NK-92 treated with Interleukin-12 subunit alpha and Interleukin-12 subunit beta, amount 100 ng/mL, for 24 hours (cell line): ENCODE data around the gene FKBP1A.
A peak's percentile ranks its signal among the peaks of the same experiment; 100 is the strongest.
"Not testable (repeated sequence)": the region's sequence is repeated elsewhere in the genome, so short reads cannot be mapped to it uniquely, and the experiment has no call there.

Experiments
- DNase-seq: peaks from one replicate; lab custom pipeline; 2025; lab: John Stamatoyannopoulos, UW

Gene FKBP1A

GRCh38 chr20:1363522-1363921 lies 29.3 kb downstream of the FKBP1A start:
- DNase-seq: no peak

- DNase-seq: no peak
Measured at GRCh38 chr20:1362484-1362883, 30.4 kb downstream of the FKBP1A start.

GRCh38 chr20:1360094-1360846 lies 32.6 kb downstream of the FKBP1A start:
- no peak for DNase-seq

GRCh38 chr20:1357921-1358671 lies 34.8 kb downstream of the FKBP1A start:
- peak; percentile 45 for DNase-seq

- no peak for DNase-seq
Measured at GRCh38 chr20:1353956-1354355, 38.9 kb downstream of the FKBP1A start.

GRCh38 chr20:1346315-1346969 lies 46.4 kb downstream of the FKBP1A start:
- DNase-seq: no peak

- no peak for DNase-seq
Measured at GRCh38 chr20:1345756-1346093, 47.1 kb downstream of the FKBP1A start.

GRCh38 chr20:1345030-1345755 lies 47.7 kb downstream of the FKBP1A start:
- no peak for DNase-seq

GRCh38 chr20:1343446-1344124 lies 49.3 kb downstream of the FKBP1A start:
- not testable (repeated sequence) for DNase-seq

- DNase-seq: no peak
Measured at GRCh38 chr20:1341561-1342265, 51.1 kb downstream of the FKBP1A start.

- no peak for DNase-seq
Measured at GRCh38 chr20:1338801-1339200, 54.1 kb downstream of the FKBP1A start.

- DNase-seq: no peak
Measured at GRCh38 chr20:1338096-1338495, 54.8 kb downstream of the FKBP1A start.

- no peak for DNase-seq
Measured at GRCh38 chr20:1337441-1337840, 55.4 kb downstream of the FKBP1A start.

- no peak for DNase-seq
Measured at GRCh38 chr20:1336699-1337367, 56.0 kb downstream of the FKBP1A start.

GRCh38 chr20:1335961-1336698 lies 56.7 kb downstream of the FKBP1A start:
- no peak for DNase-seq

- DNase-seq: no peak
Measured at GRCh38 chr20:1334761-1335160, 58.1 kb downstream of the FKBP1A start.

GRCh38 chr20:1334370-1334731 lies 58.5 kb downstream of the FKBP1A start:
- no peak for DNase-seq

- no peak for DNase-seq
Measured at GRCh38 chr20:1333462-1334369, 59.1 kb downstream of the FKBP1A start.

- DNase-seq: no peak
Measured at GRCh38 chr20:1332749-1333300, 60.0 kb downstream of the FKBP1A start.
